Nephron progenitor cell (in vitro differentiated cells): ENCODE results near the gene CDS2.

ENCODE experiments used
- DNase-seq: peaks from one replicate; pipeline ENCODE4 v3.0.0; 2021
- H3K27ac Mint-ChIP-seq: 2 replicates; pipeline ENCODE4 v1.8.0; 2021; ENCODE audit warnings: mild to moderate bottlenecking, moderate library complexity, mixed read lengths
- H3K27me3 Mint-ChIP-seq: 2 replicates; pipeline ENCODE4 v1.8.0; 2021; ENCODE audit warnings: mild to moderate bottlenecking, low read depth, mixed read lengths; ENCODE audit not compliant: poor library complexity
- H3K36me3 Mint-ChIP-seq: 2 replicates; pipeline ENCODE4 v1.8.0; 2021; ENCODE audit warnings: low read depth, mixed read lengths
- H3K4me1 Mint-ChIP-seq: 2 replicates; pipeline ENCODE4 v1.8.0; 2021; ENCODE audit warnings: mixed read lengths
- H3K4me3 Mint-ChIP-seq: 2 replicates; pipeline ENCODE4 v1.8.0; 2021; ENCODE audit warnings: mild to moderate bottlenecking, moderate library complexity, mixed read lengths
- H3K9me3 Mint-ChIP-seq: 2 replicates; pipeline ENCODE4 v1.8.0; 2021; ENCODE audit warnings: mild to moderate bottlenecking, moderate library complexity, mixed read lengths
- TF ChIP-seq, protein P1 (sequence below): fragments of 200-600 bp; sonication (generic); IDR thresholded peaks from 2 replicates; pipeline ENCODE4 v1.5.0; 2021; ENCODE audit warnings: antibody characterized with exemption

CDS2 gene

DNA sequence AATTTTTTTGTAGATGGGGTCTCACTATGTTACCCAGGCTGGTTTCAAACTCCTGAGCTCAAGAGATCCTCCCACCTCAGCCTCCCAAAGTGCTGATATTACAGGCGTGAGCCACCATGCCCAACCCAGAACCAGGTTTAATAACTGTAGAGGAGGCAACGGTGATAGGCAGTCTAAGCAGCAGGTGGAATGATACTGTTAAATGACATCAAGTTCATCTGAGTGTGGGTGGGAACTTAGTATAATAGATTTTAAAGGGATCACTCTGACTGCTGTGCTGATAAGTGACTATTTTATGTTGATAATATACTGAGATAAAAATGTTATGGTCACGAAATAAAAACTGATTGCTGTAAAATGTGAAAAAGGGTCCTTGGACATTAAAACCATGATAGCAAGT, 38.1 kb upstream of the CDS2 start:
- no peaks in the 10 kb centered on the region for H3K4me1 Mint-ChIP-seq
- no peaks in the 10 kb centered on the region for H3K27me3 Mint-ChIP-seq
- no peak for DNase-seq
- TF ChIP-seq, protein P1, sequence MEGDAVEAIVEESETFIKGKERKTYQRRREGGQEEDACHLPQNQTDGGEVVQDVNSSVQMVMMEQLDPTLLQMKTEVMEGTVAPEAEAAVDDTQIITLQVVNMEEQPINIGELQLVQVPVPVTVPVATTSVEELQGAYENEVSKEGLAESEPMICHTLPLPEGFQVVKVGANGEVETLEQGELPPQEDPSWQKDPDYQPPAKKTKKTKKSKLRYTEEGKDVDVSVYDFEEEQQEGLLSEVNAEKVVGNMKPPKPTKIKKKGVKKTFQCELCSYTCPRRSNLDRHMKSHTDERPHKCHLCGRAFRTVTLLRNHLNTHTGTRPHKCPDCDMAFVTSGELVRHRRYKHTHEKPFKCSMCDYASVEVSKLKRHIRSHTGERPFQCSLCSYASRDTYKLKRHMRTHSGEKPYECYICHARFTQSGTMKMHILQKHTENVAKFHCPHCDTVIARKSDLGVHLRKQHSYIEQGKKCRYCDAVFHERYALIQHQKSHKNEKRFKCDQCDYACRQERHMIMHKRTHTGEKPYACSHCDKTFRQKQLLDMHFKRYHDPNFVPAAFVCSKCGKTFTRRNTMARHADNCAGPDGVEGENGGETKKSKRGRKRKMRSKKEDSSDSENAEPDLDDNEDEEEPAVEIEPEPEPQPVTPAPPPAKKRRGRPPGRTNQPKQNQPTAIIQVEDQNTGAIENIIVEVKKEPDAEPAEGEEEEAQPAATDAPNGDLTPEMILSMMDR: no peak
- peaks cover 23% of the 10 kb centered on the region for H3K36me3 Mint-ChIP-seq
- no peak overlapping the region for H3K4me3 Mint-ChIP-seq
- no peaks in the 10 kb centered on the region for H3K9me3 Mint-ChIP-seq
- no peak overlapping the region for H3K27ac Mint-ChIP-seq

- Mint-ChIP-seq H3K4me1 (peaks cover 4% of the 10 kb centered on the region), H3K27me3 (no peaks in the 10 kb centered on the region), H3K9me3 (no peaks in the 10 kb centered on the region), H3K4me3 (no peak overlapping the region), H3K36me3 (peaks cover 23% of the 10 kb centered on the region), H3K27ac (peak overlapping the region; percentile 41)
- DNase-seq: no peak
- TF ChIP-seq, protein P1: no peak
These were observed 36.6 kb upstream of the CDS2 start for GRCh38 chr20:5090191-5090590.

GRCh38 chr20:5091902-5092301, 34.9 kb upstream of the CDS2 start:
- Mint-ChIP-seq H3K4me3 (no peak overlapping the region), H3K36me3 (peaks cover 26% of the 10 kb centered on the region), H3K4me1 (peaks cover 8% of the 10 kb centered on the region), H3K27me3 (no peaks in the 10 kb centered on the region), H3K27ac (peak overlapping the region; percentile 14), H3K9me3 (no peaks in the 10 kb centered on the region)
- no peak for DNase-seq
- TF ChIP-seq, protein P1: no peak

- Mint-ChIP-seq H3K27me3 (no peaks in the 10 kb centered on the region), H3K4me1 (peaks cover 8% of the 10 kb centered on the region), H3K27ac (peak overlapping the region; percentile 23), H3K4me3 (no peak overlapping the region), H3K36me3 (peaks cover 23% of the 10 kb centered on the region), H3K9me3 (no peaks in the 10 kb centered on the region)
- TF ChIP-seq, protein P1: no peak
- DNase-seq: no peak
These were observed 34.0 kb upstream of the CDS2 start for GRCh38 chr20:5092765-5093339.

- H3K27ac Mint-ChIP-seq: peak overlapping the region; percentile 84
- H3K27me3 Mint-ChIP-seq: no peaks in the 10 kb centered on the region
- TF ChIP-seq, protein P1: no peak
- H3K9me3 Mint-ChIP-seq: no peaks in the 10 kb centered on the region
- H3K4me1 Mint-ChIP-seq: peaks cover 8% of the 10 kb centered on the region
- H3K36me3 Mint-ChIP-seq: peaks cover 40% of the 10 kb centered on the region
- no peak overlapping the region for H3K4me3 Mint-ChIP-seq
- DNase-seq: no peak
These were observed 31.4 kb upstream of the CDS2 start for GRCh38 chr20:5095454-5095853.

- peaks cover 39% of the 10 kb centered on the region for H3K36me3 Mint-ChIP-seq
- H3K27ac Mint-ChIP-seq: peak overlapping the region; percentile 68
- no peaks in the 10 kb centered on the region for H3K27me3 Mint-ChIP-seq
- H3K4me3 Mint-ChIP-seq: no peak overlapping the region
- H3K4me1 Mint-ChIP-seq: peaks cover 8% of the 10 kb centered on the region
- H3K9me3 Mint-ChIP-seq: no peaks in the 10 kb centered on the region
- no peak for DNase-seq
- TF ChIP-seq, protein P1: no peak
These were observed 30.9 kb upstream of the CDS2 start for GRCh38 chr20:5095931-5096330.
